Measurements from ENCODE around the gene DNAJC9.

Gene DNAJC9

GRCh38 chr10:73217628-73218027 is 29.4 kb downstream of the DNAJC9 start:
- peaks cover 18% of the 10 kb centered on the region; the same call in 1 of the 2 replicates for H3K36me3 ChIP-seq (ENCODE audit: insufficient read depth, low read length)
- H3K27me3 ChIP-seq (ENCODE audit: insufficient read depth, low read length, poor library complexity): no peaks in the 10 kb centered on the region
- DNase-seq (no peak), ATAC-seq (ENCODE audit: insufficient read depth, low read depth) (no peak)
- no peak overlapping the region for H3K4me3 ChIP-seq (ENCODE audit: low read depth in 1 of 2, low read length in 2 of 2)
- H3K79me2 ChIP-seq (ENCODE audit: insufficient read depth, low read length): no peaks in the 10 kb centered on the region
- no peak overlapping the region for H3K27ac ChIP-seq (ENCODE audit: low read length)
- H3K9me3 ChIP-seq (ENCODE audit: insufficient read depth, low read length, severe bottlenecking): no peaks in the 10 kb centered on the region
- no peaks in the 10 kb centered on the region for H4K20me1 ChIP-seq (ENCODE audit: insufficient read depth, low read length)
- H3K9ac ChIP-seq (ENCODE audit: low read depth, low read length): no peak overlapping the region
- no peaks in the 10 kb centered on the region for H3K4me1 ChIP-seq (ENCODE audit: insufficient read depth, low read length)
- no peak overlapping the region for H2AFZ ChIP-seq (ENCODE audit: low read depth, low read length)
- no peak overlapping the region for H3K4me2 ChIP-seq (ENCODE audit: insufficient read depth, low read length)
- TF ChIP-seq EZH2 (IDR thresholded peaks at IDR 0.05; ENCODE audit: borderline replicate concordance, low read depth, low read length, severe bottlenecking): no peak
- TF ChIP-seq, protein P1, sequence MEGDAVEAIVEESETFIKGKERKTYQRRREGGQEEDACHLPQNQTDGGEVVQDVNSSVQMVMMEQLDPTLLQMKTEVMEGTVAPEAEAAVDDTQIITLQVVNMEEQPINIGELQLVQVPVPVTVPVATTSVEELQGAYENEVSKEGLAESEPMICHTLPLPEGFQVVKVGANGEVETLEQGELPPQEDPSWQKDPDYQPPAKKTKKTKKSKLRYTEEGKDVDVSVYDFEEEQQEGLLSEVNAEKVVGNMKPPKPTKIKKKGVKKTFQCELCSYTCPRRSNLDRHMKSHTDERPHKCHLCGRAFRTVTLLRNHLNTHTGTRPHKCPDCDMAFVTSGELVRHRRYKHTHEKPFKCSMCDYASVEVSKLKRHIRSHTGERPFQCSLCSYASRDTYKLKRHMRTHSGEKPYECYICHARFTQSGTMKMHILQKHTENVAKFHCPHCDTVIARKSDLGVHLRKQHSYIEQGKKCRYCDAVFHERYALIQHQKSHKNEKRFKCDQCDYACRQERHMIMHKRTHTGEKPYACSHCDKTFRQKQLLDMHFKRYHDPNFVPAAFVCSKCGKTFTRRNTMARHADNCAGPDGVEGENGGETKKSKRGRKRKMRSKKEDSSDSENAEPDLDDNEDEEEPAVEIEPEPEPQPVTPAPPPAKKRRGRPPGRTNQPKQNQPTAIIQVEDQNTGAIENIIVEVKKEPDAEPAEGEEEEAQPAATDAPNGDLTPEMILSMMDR (IDR thresholded peaks at IDR 0.05; ENCODE audit: borderline replicate concordance, extremely low read depth, low read length, poor library complexity, severe bottlenecking): no peak

- H4K20me1 ChIP-seq (ENCODE audit: insufficient read depth, low read length): no peaks in the 10 kb centered on the region
- no peak for TF ChIP-seq EZH2 (IDR thresholded peaks at IDR 0.05; ENCODE audit: borderline replicate concordance, low read depth, low read length, severe bottlenecking)
- TF ChIP-seq, protein P1 (IDR thresholded peaks at IDR 0.05; ENCODE audit: borderline replicate concordance, extremely low read depth, low read length, poor library complexity, severe bottlenecking): no peak
- no peak overlapping the region for H2AFZ ChIP-seq (ENCODE audit: low read depth, low read length)
- H3K4me2 ChIP-seq (ENCODE audit: insufficient read depth, low read length): no peak overlapping the region
- H3K9me3 ChIP-seq (ENCODE audit: insufficient read depth, low read length, severe bottlenecking): no peaks in the 10 kb centered on the region
- H3K27me3 ChIP-seq (ENCODE audit: insufficient read depth, low read length, poor library complexity): no peaks in the 10 kb centered on the region
- no peak overlapping the region for H3K9ac ChIP-seq (ENCODE audit: low read depth, low read length)
- no peak overlapping the region for H3K27ac ChIP-seq (ENCODE audit: low read length)
- H3K36me3 ChIP-seq (ENCODE audit: insufficient read depth, low read length): peaks cover 20% of the 10 kb centered on the region; the same call in 1 of the 2 replicates
- ATAC-seq (ENCODE audit: insufficient read depth, low read depth) (no peak), DNase-seq (no peak)
- no peaks in the 10 kb centered on the region for H3K79me2 ChIP-seq (ENCODE audit: insufficient read depth, low read length)
- no peak overlapping the region for H3K4me3 ChIP-seq (ENCODE audit: low read depth in 1 of 2, low read length in 2 of 2)
- H3K4me1 ChIP-seq (ENCODE audit: insufficient read depth, low read length): no peaks in the 10 kb centered on the region
Observed at GRCh38 chr10:73215749-73216148, 31.3 kb downstream of the DNAJC9 start.

GRCh38 chr10:73211106-73211811 is 35.8 kb downstream of the DNAJC9 start:
- H4K20me1 ChIP-seq (ENCODE audit: insufficient read depth, low read length): no peaks in the 10 kb centered on the region
- H3K79me2 ChIP-seq (ENCODE audit: insufficient read depth, low read length): no peaks in the 10 kb centered on the region
- no peaks in the 10 kb centered on the region for H3K4me1 ChIP-seq (ENCODE audit: insufficient read depth, low read length)
- no peak overlapping the region for H2AFZ ChIP-seq (ENCODE audit: low read depth, low read length)
- H3K27ac ChIP-seq (ENCODE audit: low read length): no peak overlapping the region
- DNase-seq: no peak
- peaks cover 15% of the 10 kb centered on the region; the same call in 1 of the 2 replicates for H3K36me3 ChIP-seq (ENCODE audit: insufficient read depth, low read length)
- no peak overlapping the region for H3K9ac ChIP-seq (ENCODE audit: low read depth, low read length)
- H3K4me2 ChIP-seq (ENCODE audit: insufficient read depth, low read length): no peak overlapping the region
- H3K9me3 ChIP-seq (ENCODE audit: insufficient read depth, low read length, severe bottlenecking): no peaks in the 10 kb centered on the region
- H3K4me3 ChIP-seq (ENCODE audit: low read depth in 1 of 2, low read length in 2 of 2): no peak overlapping the region
- ATAC-seq (ENCODE audit: insufficient read depth, low read depth): no peak
- no peak for TF ChIP-seq EZH2 (IDR thresholded peaks at IDR 0.05; ENCODE audit: borderline replicate concordance, low read depth, low read length, severe bottlenecking)
- TF ChIP-seq, protein P1 (IDR thresholded peaks at IDR 0.05; ENCODE audit: borderline replicate concordance, extremely low read depth, low read length, poor library complexity, severe bottlenecking): no peak
- no peaks in the 10 kb centered on the region for H3K27me3 ChIP-seq (ENCODE audit: insufficient read depth, low read length, poor library complexity)

All from DND-41 (cell line).